T-cell (primary cell): ENCODE results near the gene LAGE3. TPM values are rescaled to one million over a fixed set of nuclear protein-coding genes. Genes with fewer than 3 reads are reported as not detected.

Experiments
- ATAC-seq, 4 experiments: fragments of 200-7000 bp in 3 of 4; fragments of 150-1000 bp in 1 of 4; cut with Tn5 transposase; replicated peaks in 1 of 4; 1 replicate in 3 of 4; 2 replicates in 1 of 4; pipeline ENCODE4 v1.10.0; 2021; ENCODE audit warnings: moderate library complexity in 3 of 4, mild to moderate bottlenecking in 2 of 4, moderate number of reproducible peaks in 1 of 4
- CTCF ChIA-PET, 2 donors: fragments of 300-600 bp; sonication (Branson Sonifier 250); formaldehyde crosslinking; loops; one replicate each; lab custom pipeline; 2022; ENCODE audit warnings: antibody characterized with exemption in 2 of 2; lab: Charles Lee
- POLR2A ChIA-PET, 2 donors: fragments of 300-600 bp; sonication (Branson Sonifier 250); formaldehyde crosslinking; loops; one replicate each; lab custom pipeline; 2022; ENCODE audit warnings: antibody characterized with exemption in 2 of 2; lab: Charles Lee
- DNase-seq, 35 experiments: peaks; one replicate each; pipeline versions ENCODE4 v3.0.0 to v3.0.0-alpha.2; 2013 to 2023
- H3K27ac ChIP-seq: one replicate; pipeline ENCODE4 v1.5.1; 2013; ENCODE audit warnings: low read length
- H3K27me3 ChIP-seq, 2 experiments: replicated peaks in 1 of 2; 1 replicate in 1 of 2; 2 replicates in 1 of 2; pipeline versions ENCODE4 v1.6.1 to v1.7.0; 2013; ENCODE audit warnings: low read length in 1 of 2, mixed read lengths in 1 of 2; ENCODE audit not compliant: control insufficient read depth in 2 of 2, insufficient read depth in 2 of 2; ENCODE audit errors: extremely low read depth in 1 of 2
- H3K36me3 ChIP-seq, 2 donors: 1 replicate in 1 of 2; 2 replicates in 1 of 2; pipeline versions ENCODE4 v1.6.1 to v1.7.0; 2013; ENCODE audit warnings: low read length in 1 of 2; ENCODE audit not compliant: control insufficient read depth in 2 of 2, insufficient read depth in 1 of 2; ENCODE audit errors: extremely low read depth in 1 of 2
- H3K4me1 ChIP-seq, 2 experiments: 1 replicate in 1 of 2; 2 replicates in 1 of 2; pipeline versions ENCODE4 v1.6.1 to v1.7.0; 2013; ENCODE audit warnings: low read length in 2 of 2, mixed read lengths in 1 of 2; ENCODE audit not compliant: insufficient read depth in 2 of 2, control insufficient read depth in 1 of 2; ENCODE audit errors: extremely low read depth in 1 of 2
- H3K4me3 ChIP-seq, 2 donors: 1 replicate in 1 of 2; 2 replicates in 1 of 2; pipeline versions ENCODE4 v1.5.1 to v1.7.0; 2013; ENCODE audit warnings: mild to moderate bottlenecking in 2 of 2, low read length in 1 of 2, moderate library complexity in 1 of 2; ENCODE audit not compliant: control insufficient read depth in 1 of 2; ENCODE audit errors: extremely low read depth in 1 of 2
- H3K9me3 ChIP-seq: 2 replicates; pipeline ENCODE4 v1.7.0; 2013
- H3K27ac Mint-ChIP-seq, 2 donors: one replicate each; pipeline ENCODE4 v1.8.0; 2020 to 2021; ENCODE audit warnings: mild to moderate bottlenecking in 2 of 2, mixed read lengths in 2 of 2
- H3K27me3 Mint-ChIP-seq, 2 donors: one replicate each; pipeline ENCODE4 v1.8.0; 2021 to 2022; ENCODE audit warnings: mixed read lengths in 2 of 2
- H3K36me3 Mint-ChIP-seq: one replicate; pipeline ENCODE4 v1.8.0; 2021; ENCODE audit warnings: mixed read lengths
- H3K4me1 Mint-ChIP-seq, 3 donors: one replicate each; pipeline ENCODE4 v1.8.0; 2020 to 2022; ENCODE audit warnings: mixed read lengths in 3 of 3, mild to moderate bottlenecking in 1 of 3
- H3K4me3 Mint-ChIP-seq, 3 donors: one replicate each; pipeline ENCODE4 v1.8.0; 2020 to 2022; ENCODE audit warnings: mild to moderate bottlenecking in 3 of 3, mixed read lengths in 3 of 3, moderate library complexity in 3 of 3
- H3K9me3 Mint-ChIP-seq, 3 donors: one replicate each; pipeline ENCODE4 v1.8.0; 2020 to 2022; ENCODE audit warnings: mixed read lengths in 3 of 3
- WGBS: methylation state at CpG from one replicate; pipeline ENCODE4 v1.1.5; 2013; ENCODE audit warnings: missing lambda C conversion rate; ENCODE audit not compliant: insufficient coverage; 5-methylcytosine and 5-hydroxymethylcytosine counted together
- total RNA-seq, 35 experiments: library from RNA in 6 of 35; stranded (reverse) in 6 of 35; fragments of 120-200 nt in 1 of 35; gene quantifications; one replicate each; pipeline versions ENCODE4 v1.2.1 to v1.2.4 and lab custom pipeline; 2013 to 2026

LAGE3 gene
- total RNA-seq, 5 donors from 2014 or later (not counting 1 experiment from before 2014, with no cell fraction given), result 12.7 to 25.4 (median 23.5) TPM

- no peaks in the 10 kb centered on the region for H3K9me3 Mint-ChIP-seq
- ChIA-PET POLR2A (interaction anchor here in 1 of 2 donors (0.6 kb wide), 1 partner anchor 1103 kb away, joined by 3 read pairs; no protein-coding TSS in a partner anchor), CTCF (no interaction called here)
- Histone ChIP-seq H3K27me3 (no peaks in the 10 kb centered on the region), H3K36me3 (peaks cover 0 to 30% of the 10 kb centered on the region in 2 donors), H3K27ac (peak overlapping the region; percentile 73), H3K4me3 (peak overlapping the region; percentile 30 to 43), H3K9me3 (no peaks in the 10 kb centered on the region), H3K4me1 (peaks cover 0 to 37% of the 10 kb centered on the region in 2 experiments)
- DNase-seq, result peak in 32 of 35 experiments; percentile 16 to 81 (median 38)
- peaks cover 18 to 29% (median 19%) of the 10 kb centered on the region in 3 donors for H3K4me1 Mint-ChIP-seq
- ATAC-seq, result peak; percentile 68 to 83 (median 72)
- peaks cover 0 to 4% of the 10 kb centered on the region in 2 donors for H3K27me3 Mint-ChIP-seq
- peak overlapping the region; percentile 85 to 90 for H3K27ac Mint-ChIP-seq
- H3K36me3 Mint-ChIP-seq, result peaks cover 8% of the 10 kb centered on the region
- H3K4me3 Mint-ChIP-seq, result peak overlapping the region; percentile 72 to 81 (median 76)
- WGBS, result 19% methylated on average over 13 of the region's 78 CpGs
These were observed 42.6 kb downstream of the LAGE3 start for GRCh38 chrX:154436374-154436982.

GRCh38 chrX:154435171-154435733, 43.8 kb downstream of the LAGE3 start:
- no peaks in the 10 kb centered on the region for H3K9me3 ChIP-seq
- H3K4me1 Mint-ChIP-seq, result peaks cover 20 to 27% (median 27%) of the 10 kb centered on the region in 3 donors
- peaks cover 0 to 7% of the 10 kb centered on the region in 2 donors for H3K27me3 Mint-ChIP-seq
- POLR2A ChIA-PET, result no interaction called here
- no peak overlapping the region for H3K27ac ChIP-seq
- H3K27me3 ChIP-seq, result no peaks in the 10 kb centered on the region
- no peaks in the 10 kb centered on the region for H3K9me3 Mint-ChIP-seq
- ATAC-seq, result no peak
- CTCF ChIA-PET, result no interaction called here
- no peak overlapping the region for H3K4me3 Mint-ChIP-seq
- H3K36me3 ChIP-seq, result peaks cover 0 to 26% of the 10 kb centered on the region in 2 donors
- H3K36me3 Mint-ChIP-seq, result peaks cover 8% of the 10 kb centered on the region
- 97% methylated on average over 12 of the region's 19 CpGs for WGBS
- no peak overlapping the region for H3K4me3 ChIP-seq
- H3K27ac Mint-ChIP-seq, result no peak overlapping the region
- H3K4me1 ChIP-seq, result peaks cover 0 to 32% of the 10 kb centered on the region in 2 experiments
- no peak for DNase-seq

GRCh38 chrX:154434394-154435168, 44.5 kb downstream of the LAGE3 start:
- ATAC-seq (no peak), DNase-seq (no peak)
- H3K27ac Mint-ChIP-seq, result no peak overlapping the region
- H3K4me3 Mint-ChIP-seq, result no peak overlapping the region
- Histone ChIP-seq H3K4me1 (peaks cover 0 to 31% of the 10 kb centered on the region in 2 experiments), H3K9me3 (no peaks in the 10 kb centered on the region), H3K4me3 (no peak overlapping the region), H3K36me3 (peaks cover 0 to 23% of the 10 kb centered on the region in 2 donors), H3K27me3 (no peaks in the 10 kb centered on the region), H3K27ac (no peak overlapping the region)
- 100% methylated on average over 2 of the region's 7 CpGs for WGBS
- CTCF ChIA-PET, result no interaction called here
- POLR2A ChIA-PET, result no interaction called here
- H3K9me3 Mint-ChIP-seq, result no peaks in the 10 kb centered on the region
- peaks cover 22 to 33% (median 29%) of the 10 kb centered on the region in 3 donors for H3K4me1 Mint-ChIP-seq
- peaks cover 8% of the 10 kb centered on the region for H3K36me3 Mint-ChIP-seq
- peaks cover 0 to 7% of the 10 kb centered on the region in 2 donors for H3K27me3 Mint-ChIP-seq

- CTCF ChIA-PET, result no interaction called here
- POLR2A ChIA-PET, result no interaction called here
- Mint-ChIP-seq H3K4me3 (no peak overlapping the region), H3K27ac (no peak overlapping the region), H3K27me3 (peaks cover 0 to 7% of the 10 kb centered on the region in 2 donors), H3K4me1 (peaks cover 24 to 37% (median 30%) of the 10 kb centered on the region in 3 donors), H3K9me3 (no peaks in the 10 kb centered on the region), H3K36me3 (peaks cover 8% of the 10 kb centered on the region)
- Histone ChIP-seq H3K4me3 (no peak overlapping the region), H3K27me3 (no peaks in the 10 kb centered on the region), H3K9me3 (no peaks in the 10 kb centered on the region), H3K36me3 (peaks cover 0 to 20% of the 10 kb centered on the region in 2 donors), H3K4me1 (peaks cover 0 to 33% of the 10 kb centered on the region in 2 experiments), H3K27ac (no peak overlapping the region)
- DNase-seq, result no peak
- ATAC-seq, result no peak
- no CpG with 5 or more reads among the region's 7 CpGs for WGBS
These were observed 45.5 kb downstream of the LAGE3 start for GRCh38 chrX:154433605-154434004.

- Histone ChIP-seq H3K27ac (no peak overlapping the region), H3K4me3 (no peak overlapping the region), H3K4me1 (peaks cover 0 to 33% of the 10 kb centered on the region in 2 experiments), H3K36me3 (peaks cover 0 to 18% of the 10 kb centered on the region in 2 donors), H3K27me3 (no peaks in the 10 kb centered on the region), H3K9me3 (no peaks in the 10 kb centered on the region)
- ATAC-seq (no peak), DNase-seq (no peak)
- Mint-ChIP-seq H3K27ac (no peak overlapping the region), H3K9me3 (no peaks in the 10 kb centered on the region), H3K4me3 (no peak overlapping the region), H3K4me1 (peaks cover 23 to 36% (median 32%) of the 10 kb centered on the region in 3 donors), H3K36me3 (peaks cover 8% of the 10 kb centered on the region), H3K27me3 (peaks cover 0 to 7% of the 10 kb centered on the region in 2 donors)
- ChIA-PET POLR2A (no interaction called here), CTCF (no interaction called here)
- WGBS, result 100% methylated on average over 4 of the region's 8 CpGs
These were observed 46.9 kb downstream of the LAGE3 start for GRCh38 chrX:154432210-154432609.

GRCh38 chrX:154431341-154431740, 47.7 kb downstream of the LAGE3 start:
- H3K36me3 ChIP-seq, result peaks cover 0 to 18% of the 10 kb centered on the region in 2 donors
- Mint-ChIP-seq H3K4me1 (peaks cover 21 to 34% (median 34%) of the 10 kb centered on the region in 3 donors), H3K27me3 (peaks cover 0 to 7% of the 10 kb centered on the region in 2 donors), H3K36me3 (peaks cover 8% of the 10 kb centered on the region), H3K27ac (peak overlapping the region; percentile 5 to 31), H3K9me3 (no peaks in the 10 kb centered on the region), H3K4me3 (no peak overlapping the region)
- no peaks in the 10 kb centered on the region for H3K9me3 ChIP-seq
- DNase-seq (no peak), ATAC-seq (no peak)
- no peak overlapping the region for H3K4me3 ChIP-seq
- H3K27me3 ChIP-seq, result no peaks in the 10 kb centered on the region
- whole genome bisulfite sequencing, result no CpG with 5 or more reads among the region's 5 CpGs
- ChIA-PET POLR2A (interaction anchor here in 1 of 2 donors (0.5 kb wide), 1 partner anchor 96 kb away, joined by 3 read pairs; no protein-coding TSS in a partner anchor), CTCF (no interaction called here)
- peaks cover 0 to 34% of the 10 kb centered on the region in 2 experiments for H3K4me1 ChIP-seq
- H3K27ac ChIP-seq, result no peak overlapping the region
